HEK293 (cell line): ENCODE results near the gene PYURF.
A peak's percentile ranks its signal among the peaks of the same experiment; 100 is the strongest.

Experiments
- CTCF ChIA-PET: fragments of 350-600 bp; formaldehyde crosslinking; extraction: SDS; loops from one replicate; lab custom pipeline; 2021; ENCODE audit warnings: antibody characterized with exemption; lab: Yijun Ruan, JAX
- POLR2A ChIA-PET: fragments of 300-600 bp; formaldehyde crosslinking; extraction: SDS; loops from one replicate; lab custom pipeline; 2020; ENCODE audit warnings: antibody characterized with exemption, inconsistent platforms; lab: Yijun Ruan, JAX
- H3K27ac ChIP-seq: fragments of 200-500 bp; sonication (Bioruptor generic); 2 replicates; pipeline ENCODE4 v1.5.1; 2014; ENCODE audit warnings: low read depth, low read length, control low read depth, inconsistent platforms; ENCODE audit errors: extremely low read depth
- H3K36me3 ChIP-seq, 2 experiments: fragments of 200-500 bp in 1 of 2; sonication (Bioruptor generic) in 1 of 2; 1 replicate in 1 of 2; 2 replicates in 1 of 2; pipeline ENCODE4 v1.5.1; 2014 to 2017; ENCODE audit warnings: inconsistent platforms in 2 of 2, low read length in 2 of 2; ENCODE audit not compliant: control insufficient read depth in 2 of 2, insufficient read depth in 1 of 2
- H3K4me1 ChIP-seq: fragments of 200-500 bp; sonication (Bioruptor generic); 2 replicates; pipeline ENCODE4 v1.5.1; 2014; ENCODE audit warnings: mild to moderate bottlenecking, low read length, inconsistent platforms; ENCODE audit not compliant: control insufficient read depth, insufficient read depth
- H3K4me3 ChIP-seq: 2 replicates; pipeline ENCODE4 v1.5.1; 2011; ENCODE audit warnings: low read depth, mild to moderate bottlenecking, control low read depth, low read length, moderate library complexity
- H3K9me3 ChIP-seq: fragments of 200-500 bp; sonication (Bioruptor generic); 2 replicates; pipeline ENCODE4 v1.5.1; 2014; ENCODE audit warnings: low read depth, low read length, inconsistent platforms; ENCODE audit not compliant: control insufficient read depth, insufficient read depth
- ELK4 ChIP-seq: IDR thresholded peaks from 2 replicates; pipeline ENCODE4 v1.6.1; 2011; ENCODE audit warnings: mild to moderate bottlenecking, low read depth, low read length, borderline replicate concordance
- HOXD13 ChIP-seq: sonication (generic); formaldehyde crosslinking; IDR thresholded peaks from 2 replicates; pipeline ENCODE4 v1.8.0; 2022; ENCODE audit warnings: missing genetic modification reagents, borderline replicate concordance
- PATZ1 ChIP-seq: fragments of 450-650 bp; formaldehyde crosslinking; IDR thresholded peaks from 2 replicates; pipeline ENCODE4 v1.5.1; 2016; ENCODE audit warnings: missing biosample characterization, missing genetic modification characterization
- PRDM1 ChIP-seq: fragments of 450-650 bp; formaldehyde crosslinking; IDR thresholded peaks from 2 replicates; pipeline ENCODE4; 2016; ENCODE audit warnings: missing biosample characterization, missing genetic modification characterization
- REST ChIP-seq: fragments of 450-650 bp; formaldehyde crosslinking; IDR thresholded peaks from 2 replicates; pipeline ENCODE4 v1.5.1; 2016; ENCODE audit warnings: missing biosample characterization, missing genetic modification characterization
- ZBTB48 ChIP-seq: fragments of 450-650 bp; formaldehyde crosslinking; IDR thresholded peaks from 2 replicates; pipeline ENCODE4 v1.5.1; 2016; ENCODE audit warnings: missing biosample characterization, missing genetic modification characterization
- ZBTB6 ChIP-seq: fragments of 450-650 bp; formaldehyde crosslinking; IDR thresholded peaks from 2 replicates; pipeline ENCODE4 v1.5.1; 2017; ENCODE audit warnings: missing biosample characterization, missing genetic modification characterization
- ZBTB8A ChIP-seq: fragments of 450-650 bp; formaldehyde crosslinking; IDR thresholded peaks from 2 replicates; pipeline ENCODE4 v1.5.1; 2016; ENCODE audit warnings: missing biosample characterization, missing genetic modification characterization
- ZNF23 ChIP-seq: fragments of 450-650 bp; formaldehyde crosslinking; IDR thresholded peaks from 2 replicates; pipeline ENCODE4 v1.5.1; 2016; ENCODE audit warnings: missing biosample characterization, missing genetic modification characterization, borderline replicate concordance
- ZNF335 ChIP-seq: fragments of 450-650 bp; formaldehyde crosslinking; conservative IDR thresholded peaks from 2 replicates; pipeline ENCODE4 v1.5.1; 2016; ENCODE audit warnings: missing biosample characterization, missing genetic modification characterization
- ZNF571 ChIP-seq: fragments of 450-650 bp; formaldehyde crosslinking; IDR thresholded peaks from 2 replicates; pipeline ENCODE4 v1.5.0; 2017; ENCODE audit warnings: missing biosample characterization, missing genetic modification characterization
- ZNF654 ChIP-seq: fragments of 450-650 bp; formaldehyde crosslinking; IDR thresholded peaks from 2 replicates; pipeline ENCODE4 v1.5.1; 2016; ENCODE audit warnings: low read depth, missing biosample characterization, missing genetic modification characterization
- ZNF76 ChIP-seq: fragments of 450-650 bp; formaldehyde crosslinking; IDR thresholded peaks from 2 replicates; pipeline ENCODE4; 2016; ENCODE audit warnings: low read depth, missing biosample characterization, missing genetic modification characterization, borderline replicate concordance
- ZSCAN5A ChIP-seq: fragments of 450-650 bp; formaldehyde crosslinking; IDR thresholded peaks from 2 replicates; pipeline ENCODE4 v1.5.1; 2016; ENCODE audit warnings: missing biosample characterization, missing genetic modification characterization

The PYURF gene

GRCh38 chr4:88526221-88526815, 2.7 kb upstream of the PYURF start:
- CTCF ChIA-PET, result interaction anchor here (0.7 to 2.3 kb wide), 8 partner anchors 11 to 497 kb away, joined by 3 to 11 read pairs (median 4); no protein-coding TSS in a partner anchor

GRCh38 chr4:88524171-88524570, 595 bp upstream of the PYURF start:
- Histone ChIP-seq H3K27ac (peak overlapping the region; percentile 68), H3K4me1 (no peaks in the 10 kb centered on the region), H3K36me3 (peaks cover 0 to 21% of the 10 kb centered on the region in 2 experiments; a peak in 1 of 3 replicates)
- CTCF ChIA-PET, result interaction anchor here (0.6 kb wide), 2 partner anchors 10 to 75 kb away, joined by 3 to 5 read pairs; no protein-coding TSS in a partner anchor
- TF ChIP-seq ZSCAN5A, result no peak
- peak; percentile 24; the same call in 1 of the 2 replicates for TF ChIP-seq ZNF335
- TF ChIP-seq, all 188 proteins: peak for 1
- Histone ChIP-seq H3K9me3 (no peaks in the 10 kb centered on the region), H3K4me3 (peak overlapping the region; percentile 80)
- POLR2A ChIA-PET, result interaction anchor here (0.6 to 1.8 kb wide), 3 partner anchors 10 to 240 kb away, joined by 3 to 8 read pairs (median 4); partner anchors contain the start of genes HERC5 and PPM1K

More at GRCh38 chr4:88526221-88526815, 2.7 kb upstream of the PYURF start:
- H3K9me3 ChIP-seq, result no peaks in the 10 kb centered on the region
- no peaks in the 10 kb centered on the region for H3K4me1 ChIP-seq
- H3K27ac ChIP-seq, result no peak overlapping the region
- POLR2A ChIA-PET, result no interaction called here
- TF ChIP-seq HOXD13 (CRISPR knock-in tag) (no peak), ZNF654 (tag by site-specific recombination) (peak; percentile 62), PRDM1 (tag by site-specific recombination) (peak; percentile 34; the same call in 1 of the 2 replicates), REST (tag by site-specific recombination) (no peak)
- H3K36me3 ChIP-seq, result peaks cover 0 to 6% of the 10 kb centered on the region in 2 experiments; a peak in 1 of 3 replicates
- H3K4me3 ChIP-seq, result no peak overlapping the region

- H3K27ac ChIP-seq, result peak overlapping the region; percentile 68
- no peaks in the 10 kb centered on the region for H3K4me1 ChIP-seq
- peak overlapping the region; percentile 80 for H3K4me3 ChIP-seq
- no peaks in the 10 kb centered on the region for H3K9me3 ChIP-seq
- TF ChIP-seq ZNF23 (no peak), ZNF335 (peak; percentile 83), PATZ1 (tag by site-specific recombination) (0 out of 2 replicates have a peak, but pooled peaks have one; percentile 15), ELK4 (no peak), ZNF76 (0 out of 2 replicates have a peak, but pooled peaks have one; percentile 10), ZBTB8A (peak; percentile 19; the same call in 1 of the 2 replicates), ZNF571 (tag by site-specific recombination) (no peak), ZBTB6 (tag by site-specific recombination) (no peak), ZBTB48 (peak; percentile 79)
- H3K36me3 ChIP-seq, result peaks cover 0 to 21% of the 10 kb centered on the region in 2 experiments; a peak in 1 of 3 replicates
- CTCF ChIA-PET, result interaction anchor here (0.6 to 1.5 kb wide), 2 partner anchors 153 to 304 kb away, joined by 3 to 6 read pairs; no protein-coding TSS in a partner anchor
- POLR2A ChIA-PET, result interaction anchor here (0.6 to 1.8 kb wide), 4 partner anchors 12 to 498 kb away, joined by 3 to 8 read pairs (median 4); partner anchors contain the start of genes HERC5 and PPM1K
These were observed 763 bp downstream of the PYURF start for GRCh38 chr4:88522702-88523324.
